GM12891 (cell line): ENCODE measurements around the gene MBD3L2.
A peak's percentile ranks its signal among the peaks of the same experiment; 100 is the strongest.

Experiments
- DNase-seq: peaks from one replicate; pipeline ENCODE4 v3.0.0; 2011; ENCODE audit warnings: low spot score; ENCODE audit not compliant: insufficient read length
- FAIRE-seq: peaks from 2 replicates; lab custom pipeline; 2011; peaks lifted over from hg19 to GRCh38; lab: Jason Lieb, UNC
- PAX5 ChIP-seq: IDR thresholded peaks from 2 replicates; pipeline ENCODE4 v1.6.1; 2011; ENCODE audit warnings: low read length, moderate library complexity, mild to moderate bottlenecking; ENCODE audit not compliant: insufficient read depth, severe bottlenecking
- POLR2A ChIP-seq: IDR thresholded peaks from 2 replicates; pipeline ENCODE4 v1.6.1; 2011; ENCODE audit warnings: low read depth, low read length, control low read depth
- POLR2AphosphoS5 ChIP-seq: IDR thresholded peaks from 2 replicates; pipeline ENCODE4 v1.6.1; 2011; ENCODE audit warnings: low read depth, low read length, control low read depth
- POU2F2 ChIP-seq: IDR thresholded peaks from 2 replicates; pipeline ENCODE4 v1.6.1; 2011; ENCODE audit warnings: low read depth, mild to moderate bottlenecking, control low read depth, low read length, moderate library complexity
- SPI1 ChIP-seq: IDR thresholded peaks from 2 replicates; pipeline ENCODE4 v1.6.1; 2011; ENCODE audit warnings: low read depth, low read length, control low read depth
- TAF1 ChIP-seq: IDR thresholded peaks from 2 replicates; pipeline ENCODE4 v1.6.1; 2011; ENCODE audit warnings: low read depth, low read length, control low read depth

The MBD3L2 gene

DNA sequence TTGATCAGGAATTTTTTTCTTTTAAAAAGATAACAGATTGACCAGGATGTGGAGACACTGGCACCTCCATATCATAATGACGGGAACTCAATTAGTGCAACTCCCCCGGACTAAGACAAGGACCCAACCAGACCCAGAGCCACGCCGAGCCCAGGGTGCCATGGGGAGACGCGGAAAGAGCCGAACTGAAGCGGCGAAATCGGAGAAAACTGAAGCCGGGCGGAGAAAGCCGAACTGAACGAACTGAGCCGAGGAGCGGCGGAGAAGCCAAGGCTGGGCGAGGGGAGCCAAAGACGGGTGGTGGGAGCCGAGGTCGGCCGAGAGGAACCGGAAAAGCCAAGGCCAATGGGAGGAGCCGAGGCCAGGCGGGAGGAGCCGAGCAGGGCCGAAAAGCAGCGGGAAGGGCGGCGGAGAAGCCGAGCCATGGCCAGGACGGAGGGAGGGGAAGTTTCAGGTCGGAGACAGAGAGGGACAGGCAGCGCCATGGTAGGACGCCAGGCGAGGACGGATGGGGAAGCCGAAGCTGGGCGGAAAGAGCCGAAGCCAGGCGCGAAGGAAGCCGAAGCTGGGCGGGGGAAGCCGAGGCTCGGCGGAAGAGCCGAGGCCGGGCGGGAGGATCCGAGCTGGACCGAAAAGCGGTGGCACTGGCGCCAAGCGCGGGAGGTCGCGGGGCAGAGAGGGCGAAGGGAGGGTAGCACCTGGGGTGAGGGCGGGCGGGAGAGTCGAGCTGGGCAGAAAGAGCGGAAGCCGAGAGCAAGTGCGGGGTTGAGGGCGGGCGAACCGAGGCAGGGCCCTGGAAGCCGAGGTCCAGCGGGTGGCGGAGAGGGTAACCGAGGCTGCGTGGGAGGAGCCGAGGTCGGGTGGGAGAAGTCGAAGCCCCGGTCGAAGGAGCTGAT, 49.8 kb downstream of the MBD3L2 start:
- FAIRE-seq (peak; percentile 96), DNase-seq (peak; percentile 78)
- no peak for TF ChIP-seq PAX5
- peak; percentile 53; the same call in 1 of the 2 replicates for TF ChIP-seq POLR2A
- peak; percentile 40 for TF ChIP-seq TAF1
- 0 out of 2 replicates have a peak, but pooled peaks have one; percentile 8 for TF ChIP-seq SPI1
- no peak for TF ChIP-seq POU2F2
- TF ChIP-seq POLR2AphosphoS5: peak; percentile 73

DNA sequence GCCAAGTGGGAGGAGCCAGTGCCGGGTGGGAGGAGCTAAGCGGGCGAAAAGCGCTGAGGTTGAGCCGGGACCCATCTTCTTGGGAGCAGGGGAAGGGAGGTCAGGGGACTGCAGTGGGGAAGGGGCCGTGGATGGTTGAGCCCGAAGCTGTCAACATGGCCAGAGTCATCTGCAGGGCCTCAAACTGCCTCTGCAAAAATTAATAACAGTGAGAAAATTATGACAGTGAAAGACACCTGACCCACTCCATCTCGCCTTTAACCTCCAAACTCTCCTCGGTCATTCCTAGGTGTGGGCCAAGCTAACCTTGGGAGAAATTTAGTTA, 50.4 kb downstream of the MBD3L2 start:
- no peak for TF ChIP-seq POLR2A
- TF ChIP-seq PAX5: no peak
- TF ChIP-seq POLR2AphosphoS5: no peak
- TF ChIP-seq TAF1: no peak
- TF ChIP-seq POU2F2: no peak
- no peak for TF ChIP-seq SPI1
- FAIRE-seq: no peak
- DNase-seq: no peak
